HEK293 (cell line): ENCODE data around the gene ERBB4.

ENCODE experiments used
- CTCF ChIA-PET: fragments of 350-600 bp; formaldehyde crosslinking; extraction: SDS; loops from one replicate; lab custom pipeline; 2021; ENCODE audit warnings: antibody characterized with exemption; lab: Yijun Ruan, JAX
- POLR2A ChIA-PET: fragments of 300-600 bp; formaldehyde crosslinking; extraction: SDS; loops from one replicate; lab custom pipeline; 2020; ENCODE audit warnings: antibody characterized with exemption, inconsistent platforms; lab: Yijun Ruan, JAX
- H3K27ac ChIP-seq: fragments of 200-500 bp; sonication (Bioruptor generic); 2 replicates; pipeline ENCODE4 v1.5.1; 2014; ENCODE audit warnings: low read depth, low read length, control low read depth, inconsistent platforms; ENCODE audit errors: extremely low read depth
- H3K36me3 ChIP-seq, 2 experiments: fragments of 200-500 bp in 1 of 2; sonication (Bioruptor generic) in 1 of 2; 1 replicate in 1 of 2; 2 replicates in 1 of 2; pipeline ENCODE4 v1.5.1; 2014 to 2017; ENCODE audit warnings: inconsistent platforms in 2 of 2, low read length in 2 of 2; ENCODE audit not compliant: control insufficient read depth in 2 of 2, insufficient read depth in 1 of 2
- H3K4me1 ChIP-seq: fragments of 200-500 bp; sonication (Bioruptor generic); 2 replicates; pipeline ENCODE4 v1.5.1; 2014; ENCODE audit warnings: mild to moderate bottlenecking, low read length, inconsistent platforms; ENCODE audit not compliant: control insufficient read depth, insufficient read depth
- H3K4me3 ChIP-seq: 2 replicates; pipeline ENCODE4 v1.5.1; 2011; ENCODE audit warnings: low read depth, mild to moderate bottlenecking, control low read depth, low read length, moderate library complexity
- H3K9me3 ChIP-seq: fragments of 200-500 bp; sonication (Bioruptor generic); 2 replicates; pipeline ENCODE4 v1.5.1; 2014; ENCODE audit warnings: low read depth, low read length, inconsistent platforms; ENCODE audit not compliant: control insufficient read depth, insufficient read depth
- CTCF ChIP-seq: fragments of 450-650 bp; formaldehyde crosslinking; IDR thresholded peaks from 2 replicates; pipeline ENCODE4 v1.5.1; 2016; ENCODE audit warnings: missing biosample characterization, missing genetic modification characterization
- OSR2 ChIP-seq: fragments of 450-650 bp; formaldehyde crosslinking; IDR thresholded peaks from 2 replicates; pipeline ENCODE4 v1.5.1; 2016; ENCODE audit warnings: missing biosample characterization, missing genetic modification characterization
- PRDM6 ChIP-seq: fragments of 450-650 bp; formaldehyde crosslinking; IDR thresholded peaks from 2 replicates; pipeline ENCODE4 v1.5.1; 2017; ENCODE audit warnings: missing biosample characterization, missing genetic modification characterization
- WT1 ChIP-seq: fragments of 450-650 bp; formaldehyde crosslinking; IDR thresholded peaks from 2 replicates; pipeline ENCODE4 v1.5.1; 2016; ENCODE audit warnings: missing biosample characterization, missing genetic modification characterization
- ZBTB21 ChIP-seq: fragments of 450-650 bp; formaldehyde crosslinking; IDR thresholded peaks from 2 replicates; pipeline ENCODE4 v1.5.1; 2017; ENCODE audit warnings: missing biosample characterization, missing genetic modification characterization
- ZFP41 ChIP-seq: fragments of 450-650 bp; formaldehyde crosslinking; IDR thresholded peaks from 2 replicates; pipeline ENCODE4 v1.5.1; 2016; ENCODE audit warnings: missing biosample characterization, missing genetic modification characterization, borderline replicate concordance
- ZNF121 ChIP-seq: fragments of 450-650 bp; formaldehyde crosslinking; IDR thresholded peaks from 2 replicates; pipeline ENCODE4 v1.5.1; 2016; ENCODE audit warnings: missing biosample characterization, missing genetic modification characterization
- ZNF148 ChIP-seq: fragments of 450-650 bp; formaldehyde crosslinking; IDR thresholded peaks from 2 replicates; pipeline ENCODE4 v1.5.0; 2017; ENCODE audit warnings: missing biosample characterization, missing genetic modification characterization, borderline replicate concordance
- ZNF155 ChIP-seq: fragments of 450-650 bp; formaldehyde crosslinking; IDR thresholded peaks from 2 replicates; pipeline ENCODE4 v1.5.1; 2016; ENCODE audit warnings: missing biosample characterization, missing genetic modification characterization
- ZNF202 ChIP-seq: fragments of 450-650 bp; formaldehyde crosslinking; IDR thresholded peaks from 2 replicates; pipeline ENCODE4 v1.5.1; 2016; ENCODE audit warnings: missing biosample characterization, missing genetic modification characterization, borderline replicate concordance
- ZNF239 ChIP-seq: fragments of 450-650 bp; formaldehyde crosslinking; IDR thresholded peaks from 2 replicates; pipeline ENCODE4 v1.5.1; 2016; ENCODE audit warnings: missing biosample characterization, missing genetic modification characterization
- ZNF292 ChIP-seq: fragments of 450-650 bp; formaldehyde crosslinking; IDR thresholded peaks from 2 replicates; pipeline ENCODE4 v1.5.1; 2016; ENCODE audit warnings: low read depth, missing biosample characterization, missing genetic modification characterization, borderline replicate concordance
- ZNF335 ChIP-seq: fragments of 450-650 bp; formaldehyde crosslinking; conservative IDR thresholded peaks from 2 replicates; pipeline ENCODE4 v1.5.1; 2016; ENCODE audit warnings: missing biosample characterization, missing genetic modification characterization
- ZNF354C ChIP-seq: fragments of 450-650 bp; formaldehyde crosslinking; IDR thresholded peaks from 2 replicates; pipeline ENCODE4 v1.5.1; 2016; ENCODE audit warnings: missing biosample characterization, missing genetic modification characterization, low read depth, borderline replicate concordance
- ZNF473 ChIP-seq: fragments of 450-650 bp; formaldehyde crosslinking; IDR thresholded peaks from 2 replicates; pipeline ENCODE4 v1.5.1; 2017; ENCODE audit warnings: missing biosample characterization, missing genetic modification characterization
- ZNF513 ChIP-seq: fragments of 450-650 bp; IDR thresholded peaks from 2 replicates; pipeline ENCODE4 v1.5.1; 2018; ENCODE audit warnings: missing biosample characterization, missing genetic modification characterization
- ZNF585B ChIP-seq: fragments of 450-650 bp; formaldehyde crosslinking; IDR thresholded peaks from 2 replicates; pipeline ENCODE4 v1.5.1; 2016; ENCODE audit warnings: missing biosample characterization, missing genetic modification characterization

ERBB4 gene

GRCh38 chr2:212186166-212186565 is 352.4 kb downstream of the ERBB4 start:
- H3K4me1 ChIP-seq: peaks cover 9% of the 10 kb centered on the region; the same call in 1 of the 2 replicates
- H3K36me3 ChIP-seq: no peaks in the 10 kb centered on the region
- no peak overlapping the region for H3K4me3 ChIP-seq
- H3K9me3 ChIP-seq: no peaks in the 10 kb centered on the region
- TF ChIP-seq ZBTB21 (tag by site-specific recombination) (no peak), ZNF148 (no peak), ZNF354C (tag by site-specific recombination) (no peak), ZNF335 (tag by site-specific recombination) (no peak), ZNF473 (tag by site-specific recombination) (no peak), ZNF585B (no peak), ZNF121 (tag by site-specific recombination) (no peak), ZNF292 (no peak), ZNF513 (no peak), CTCF (tag by site-specific recombination) (no peak)
- ChIA-PET POLR2A (no interaction called here), CTCF (no interaction called here)
- H3K27ac ChIP-seq: no peak overlapping the region

GRCh38 chr2:212181646-212182045 is 357.0 kb downstream of the ERBB4 start:
- ChIA-PET CTCF (no interaction called here), POLR2A (no interaction called here)
- peaks cover 13% of the 10 kb centered on the region for H3K4me1 ChIP-seq
- H3K36me3 ChIP-seq: no peaks in the 10 kb centered on the region
- TF ChIP-seq ZFP41 (tag by site-specific recombination): no peak
- H3K4me3 ChIP-seq: no peak overlapping the region
- no peaks in the 10 kb centered on the region for H3K9me3 ChIP-seq
- no peak overlapping the region for H3K27ac ChIP-seq

- Histone ChIP-seq H3K4me1 (peaks cover 15% of the 10 kb centered on the region), H3K27ac (no peak overlapping the region)
- CTCF ChIA-PET: no interaction called here
- TF ChIP-seq OSR2 (tag by site-specific recombination) (peak; percentile 68; the same call in 1 of the 2 replicates), PRDM6 (tag by site-specific recombination) (0 out of 2 replicates have a peak, but pooled peaks have one; percentile 29), WT1 (tag by site-specific recombination) (peak; percentile 81), ZNF239 (tag by site-specific recombination) (no peak), ZNF155 (tag by site-specific recombination) (no peak), ZNF202 (tag by site-specific recombination) (no peak)
- TF ChIP-seq, all 188 proteins: peak for 3
- no peaks in the 10 kb centered on the region for H3K36me3 ChIP-seq
- POLR2A ChIA-PET: no interaction called here
- no peaks in the 10 kb centered on the region for H3K9me3 ChIP-seq
- H3K4me3 ChIP-seq: no peak overlapping the region
These were observed 358.1 kb downstream of the ERBB4 start for GRCh38 chr2:212180408-212181083.
